Measurements from ENCODE around the gene PRAF2.

Gene PRAF2

DNA sequence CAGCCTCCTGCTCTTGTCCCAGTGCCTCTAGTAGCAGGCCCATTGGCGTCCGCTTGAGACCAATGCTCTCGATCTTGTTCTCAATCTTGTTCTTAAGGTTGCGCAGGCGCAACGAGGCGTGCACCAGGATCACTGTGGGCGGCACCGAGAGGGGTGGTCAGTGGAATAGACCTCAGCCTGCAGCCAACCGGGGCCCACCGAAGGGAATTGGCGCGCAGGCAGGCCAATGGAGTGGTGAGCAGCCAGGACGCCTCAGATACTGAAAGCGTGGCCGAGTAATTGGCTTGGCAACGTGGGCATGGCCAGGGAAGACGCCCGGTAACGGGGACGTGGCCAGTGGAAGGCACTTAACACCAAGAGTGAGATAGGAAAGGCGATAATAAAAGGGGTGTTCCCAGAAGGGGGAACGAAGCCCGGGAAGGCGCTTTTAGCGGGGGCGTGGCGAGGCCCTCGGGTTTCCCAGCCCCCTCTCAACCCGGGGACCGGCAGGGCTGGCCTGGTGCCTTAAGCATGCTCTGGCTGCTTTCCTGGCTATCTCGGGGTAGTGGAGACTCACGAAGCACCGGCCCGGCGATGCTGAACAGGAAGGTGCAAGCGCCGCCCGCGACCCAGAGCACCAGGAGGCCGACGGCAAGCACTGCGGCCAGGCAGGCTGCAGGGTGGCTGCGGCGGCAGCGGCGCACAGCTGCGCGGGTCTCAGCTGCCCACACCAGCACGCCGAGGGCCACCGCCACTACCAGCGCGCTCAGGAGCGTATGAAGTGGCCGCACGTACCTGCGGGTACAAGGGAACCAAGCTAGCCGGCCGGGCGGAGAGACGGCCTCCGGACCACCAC lies 1.7 kb downstream of the PRAF2 start:
- no peak for DNase-seq

DNA sequence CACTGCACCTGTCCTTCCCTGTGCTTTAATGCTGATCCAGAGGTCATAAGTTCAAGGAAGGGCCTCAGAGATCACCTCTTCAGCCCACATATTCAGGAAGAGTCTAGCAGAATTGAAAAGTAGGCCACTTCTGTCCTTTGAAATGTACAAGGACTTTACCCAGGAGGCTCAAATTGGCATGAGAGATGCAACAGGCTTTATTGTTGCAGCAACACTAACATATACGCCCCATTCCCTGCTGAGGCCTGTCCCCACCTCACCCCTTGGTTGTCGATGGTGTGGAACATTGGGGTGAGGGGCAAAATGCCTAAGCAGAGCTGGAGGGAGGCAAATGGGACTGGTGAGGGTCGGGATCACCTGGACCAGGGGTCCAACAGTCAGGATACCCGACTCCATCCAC lies 2.8 kb downstream of the PRAF2 start:
- DNase-seq: no peak

DNA sequence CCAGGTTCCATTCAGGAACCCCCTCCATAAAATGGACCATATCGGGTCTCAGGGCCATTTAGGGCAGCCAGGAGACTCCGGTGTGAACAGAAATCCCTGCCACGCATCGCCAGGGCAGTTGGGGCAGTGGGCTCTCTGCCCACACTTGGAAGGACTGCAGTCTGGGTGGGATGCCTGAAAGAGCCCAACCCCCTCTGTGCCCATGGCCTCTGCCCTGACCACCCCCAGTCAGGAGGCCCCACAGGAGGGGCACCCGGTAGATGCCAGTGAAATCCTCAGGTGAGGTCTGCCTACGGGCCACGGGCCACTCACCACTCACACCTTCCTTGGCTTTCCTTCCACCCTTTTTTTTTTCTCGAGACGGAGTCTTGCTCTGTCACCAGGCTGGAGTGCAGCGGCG lies 4.8 kb downstream of the PRAF2 start:
- no peak for DNase-seq

DNA sequence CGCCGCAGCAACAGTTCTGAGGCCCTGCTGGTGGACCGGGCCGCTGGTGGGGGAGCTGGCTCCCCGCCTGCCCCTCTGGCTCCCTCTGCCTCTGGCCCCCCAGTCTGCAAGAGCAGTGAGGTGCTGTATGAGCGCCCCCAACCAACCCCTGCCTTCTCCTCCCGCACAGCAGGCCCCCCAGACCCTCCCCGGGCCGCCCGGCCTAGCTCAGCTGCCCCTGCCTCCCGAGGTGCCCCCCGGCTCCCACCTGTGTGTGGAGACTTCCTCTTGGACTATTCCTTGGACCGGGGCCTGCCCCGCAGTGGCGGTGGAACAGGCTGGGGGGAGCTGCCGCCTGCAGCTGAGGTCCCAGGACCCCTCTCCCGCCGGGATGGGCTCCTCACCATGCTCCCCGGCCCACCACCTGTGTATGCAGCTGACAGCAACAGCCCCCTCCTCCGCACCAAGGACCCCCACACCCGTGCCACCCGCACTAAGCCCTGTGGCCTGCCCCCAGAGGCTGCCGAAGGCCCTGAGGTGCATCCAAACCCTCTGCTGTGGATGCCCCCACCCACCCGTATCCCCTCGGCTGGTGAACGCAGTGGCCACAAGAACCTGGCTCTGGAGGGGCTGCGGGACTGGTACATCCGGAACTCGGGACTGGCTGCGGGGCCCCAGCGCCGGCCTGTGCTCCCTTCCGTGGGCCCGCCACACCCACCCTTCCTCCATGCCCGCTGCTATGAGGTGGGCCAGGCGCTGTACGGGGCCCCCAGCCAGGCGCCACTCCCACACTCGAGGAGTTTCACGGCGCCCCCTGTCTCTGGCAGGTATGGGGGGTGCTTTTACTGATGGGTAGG lies 6.3 kb downstream of the PRAF2 start:
- DNase-seq: no peak

DNA sequence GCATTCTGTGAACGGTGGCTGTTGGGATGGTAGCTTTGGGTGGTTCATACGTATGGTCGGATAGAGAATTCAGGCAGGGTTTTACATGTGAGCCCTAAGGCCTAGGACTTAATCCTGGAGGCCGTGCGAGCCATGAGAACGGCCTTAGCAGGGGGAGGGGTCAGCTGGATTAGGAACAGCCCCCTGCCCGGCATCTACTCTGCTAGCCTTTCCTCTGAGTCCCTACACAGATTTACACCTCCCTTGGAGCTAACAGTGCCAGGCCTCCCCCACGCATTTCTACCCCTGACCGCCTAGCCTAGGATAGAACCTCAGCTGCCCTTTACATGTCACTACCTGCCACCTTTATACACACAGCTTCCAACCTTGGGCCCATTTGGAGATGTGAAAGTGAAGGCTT lies 7.1 kb downstream of the PRAF2 start:
- DNase-seq: no peak

DNA sequence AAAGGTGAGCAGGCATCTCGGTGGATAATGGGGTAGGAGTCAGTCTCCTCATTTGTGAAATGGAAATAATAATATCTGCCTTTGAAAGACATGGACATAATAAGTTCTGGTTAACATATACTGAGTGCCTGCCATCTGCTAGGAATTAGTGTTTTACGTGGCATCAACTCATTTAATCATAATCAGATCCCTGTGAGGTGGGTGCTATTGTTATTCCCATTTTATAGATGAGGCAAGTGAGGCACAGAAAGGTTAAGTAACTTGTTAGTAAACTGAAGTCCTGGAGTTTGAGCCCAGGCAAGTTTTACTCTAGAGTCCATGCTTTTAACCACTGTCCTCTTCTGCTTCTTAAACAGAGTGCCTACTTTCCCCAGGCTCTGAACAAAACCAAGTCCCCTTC lies 7.5 kb downstream of the PRAF2 start:
- no peak for DNase-seq

DNA sequence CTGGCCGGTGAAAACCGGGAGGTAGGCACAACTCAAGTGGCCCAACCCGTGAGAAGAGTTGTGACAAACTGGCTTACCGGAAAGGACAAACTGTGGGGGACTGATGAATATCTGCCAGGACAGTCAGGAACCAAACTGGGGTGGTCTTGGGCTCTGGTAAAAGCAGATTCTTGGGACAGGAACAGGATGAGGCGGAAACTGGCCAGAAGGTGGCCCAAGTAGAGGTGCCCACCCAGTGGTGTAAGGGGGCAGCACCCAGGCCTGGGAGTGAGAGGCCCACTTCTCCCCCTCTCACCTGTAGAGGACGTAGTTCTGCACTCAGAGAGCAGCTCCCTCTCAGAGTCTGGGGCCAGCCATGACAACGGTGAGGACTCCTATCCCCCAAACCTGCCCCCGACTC lies 9.1 kb downstream of the PRAF2 start:
- no peak for DNase-seq

DNA sequence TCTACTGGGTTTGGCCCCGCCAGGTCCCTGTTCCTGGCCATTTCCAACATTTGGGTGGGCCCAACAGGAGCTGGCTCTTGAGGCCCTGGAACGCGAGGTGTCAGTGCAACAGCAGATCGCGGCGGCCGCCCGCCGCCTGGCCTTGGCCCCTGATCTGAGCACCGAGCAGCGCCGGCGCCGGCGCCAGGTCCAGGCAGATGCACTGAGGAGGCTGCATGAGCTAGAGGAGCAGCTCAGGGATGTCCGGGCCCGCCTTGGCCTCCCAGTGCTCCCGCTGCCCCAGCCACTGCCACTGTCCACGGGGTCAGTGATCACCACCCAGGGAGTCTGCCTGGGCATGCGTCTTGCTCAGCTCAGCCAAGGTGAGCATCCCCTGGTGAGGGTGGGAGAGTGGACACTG lies 9.5 kb downstream of the PRAF2 start:
- no peak for DNase-seq

DNA sequence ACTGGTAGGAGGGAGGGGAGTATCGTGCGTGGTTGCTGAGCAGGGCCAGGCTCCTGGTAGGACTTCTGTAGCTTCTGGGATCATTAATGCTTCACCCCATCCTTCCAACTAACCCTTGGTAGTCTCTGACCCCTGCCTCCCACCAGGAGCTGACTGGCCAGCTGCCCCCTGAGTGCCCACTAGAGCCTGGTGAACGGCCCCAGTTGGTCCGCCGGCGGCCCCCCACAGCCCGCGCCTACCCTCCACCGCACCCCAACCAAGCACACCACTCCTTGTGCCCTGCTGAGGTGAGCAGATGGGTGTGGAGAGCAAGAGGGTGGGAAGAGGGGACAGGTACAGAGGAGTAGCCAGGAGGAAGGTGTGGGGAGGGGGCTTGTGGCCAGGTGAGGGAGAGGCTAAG lies 10.1 kb downstream of the PRAF2 start:
- no peak for DNase-seq

DNA sequence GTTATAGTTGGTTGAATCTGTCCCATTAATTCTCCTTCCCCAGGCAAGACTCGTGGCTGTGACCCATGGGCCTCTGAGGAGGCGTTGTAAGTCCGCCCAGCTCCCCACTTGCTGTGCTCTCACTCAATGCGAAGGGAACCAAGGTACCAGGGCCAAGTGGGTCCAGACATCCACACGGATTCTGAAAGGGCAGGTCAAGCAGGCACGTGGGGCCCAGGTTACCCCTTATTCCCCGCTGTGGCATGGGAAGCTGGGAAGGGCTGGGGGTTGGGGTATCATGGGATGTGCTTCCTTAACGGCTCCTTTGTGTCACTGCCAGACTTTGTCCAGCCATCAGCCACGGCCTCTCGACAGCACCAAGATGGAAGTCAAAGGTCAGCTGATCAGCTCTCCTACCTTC lies 11.9 kb downstream of the PRAF2 start:
- no peak for DNase-seq

DNA sequence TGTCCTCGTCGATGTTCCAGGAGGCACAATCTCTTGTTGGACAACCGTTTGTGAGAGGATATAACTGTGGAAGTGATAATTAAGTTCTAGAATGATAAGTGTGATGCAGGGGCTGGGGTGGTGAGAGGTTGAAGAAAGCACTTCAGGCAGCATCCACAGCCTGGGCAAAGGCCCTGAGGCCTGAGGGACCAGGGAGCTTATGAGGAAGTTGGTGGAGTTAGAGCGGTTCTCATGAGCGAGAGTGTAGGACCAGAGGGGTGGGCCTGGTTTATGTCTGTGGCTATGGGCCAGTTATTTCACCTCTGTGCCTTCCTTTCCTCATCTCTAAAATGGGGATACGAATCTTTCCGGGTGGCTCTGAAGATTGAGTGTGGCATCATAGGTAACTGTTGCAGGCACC lies 12.3 kb downstream of the PRAF2 start:
- no peak for DNase-seq

DNA sequence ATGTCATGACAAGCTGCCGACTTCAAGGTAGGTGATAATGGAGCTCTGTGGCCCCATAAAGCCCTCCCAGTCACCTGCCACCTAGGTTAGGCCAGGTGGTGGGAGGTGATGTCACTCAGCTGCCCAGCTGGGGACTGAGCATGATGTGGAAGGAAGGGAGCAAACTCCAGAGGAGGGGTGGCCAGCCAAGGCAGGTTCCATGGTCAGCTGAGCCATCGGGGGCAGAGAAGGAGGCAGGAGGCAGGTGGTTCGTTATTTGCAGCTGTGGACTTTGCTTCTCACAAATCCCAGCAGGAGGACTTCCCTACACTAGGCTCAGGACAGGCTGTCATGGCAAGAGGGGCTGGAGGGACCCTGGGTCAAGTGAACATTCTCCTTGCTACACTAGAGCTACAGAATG lies 12.9 kb downstream of the PRAF2 start:
- DNase-seq: no peak

DNA sequence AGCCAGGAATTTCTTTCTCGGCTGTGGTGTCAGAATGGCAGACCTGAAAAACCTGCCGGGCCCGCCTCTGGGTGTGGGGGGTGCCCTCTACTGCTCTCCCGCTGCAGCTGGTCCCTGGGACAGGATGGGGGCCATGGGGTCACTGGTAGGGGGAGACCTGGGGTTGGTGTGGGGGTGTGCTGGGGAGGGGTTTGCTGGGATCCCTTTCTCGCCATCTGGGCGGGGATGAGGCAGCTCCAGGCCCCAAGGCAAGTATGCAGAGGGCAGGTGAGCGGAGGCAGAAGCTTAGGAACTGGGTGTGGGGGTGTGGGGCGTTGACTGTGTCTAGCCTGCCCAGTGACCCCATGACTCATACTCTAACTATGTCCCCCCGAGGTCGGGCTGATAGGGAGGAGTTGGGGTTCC lies 14.1 kb downstream of the PRAF2 start:
- no peak for DNase-seq

DNA sequence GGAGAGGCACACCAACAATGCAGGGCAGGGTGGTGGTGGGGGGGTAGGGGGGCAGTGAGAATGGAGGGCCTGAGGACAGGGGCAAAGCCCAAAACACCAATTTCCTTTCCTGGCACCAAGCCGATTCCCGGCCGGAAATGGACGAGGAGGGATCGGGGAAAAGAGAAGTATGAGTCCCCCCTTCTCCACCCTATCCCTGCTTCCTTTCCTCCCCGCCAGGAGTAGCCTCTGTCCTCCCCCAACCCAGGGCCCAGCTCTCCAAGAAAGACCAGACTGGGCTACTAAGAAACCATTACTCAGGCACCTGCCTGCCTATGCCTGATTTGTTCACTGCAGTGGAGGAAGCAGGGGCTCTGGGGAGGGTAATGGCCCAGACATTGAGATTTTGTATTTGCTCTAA lies 14.6 kb downstream of the PRAF2 start:
- DNase-seq: no peak

DNA sequence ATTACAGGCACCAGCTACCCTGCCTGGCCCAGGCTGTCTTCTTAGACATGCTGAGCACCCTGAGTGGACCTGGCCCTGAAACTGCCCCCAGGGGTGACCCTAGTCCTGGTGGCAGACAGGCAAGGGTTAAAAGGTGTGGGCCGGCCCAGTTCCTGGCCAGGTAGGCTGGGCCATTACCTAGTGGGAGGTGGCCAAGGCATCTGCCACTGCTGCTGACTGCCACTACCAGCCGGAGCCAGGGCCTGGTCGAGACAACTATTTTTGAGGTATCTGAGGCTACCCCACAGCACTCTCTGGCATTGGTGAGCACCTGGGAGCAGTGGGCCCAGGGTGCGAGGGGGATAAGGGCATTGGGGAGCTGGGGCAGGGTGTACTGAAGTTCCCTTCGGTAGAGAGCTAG lies 15.0 kb downstream of the PRAF2 start, which contains the start of gene CCDC120:
TSS of gene CCDC120 (plus strand) at position 206 of the 400 bp plus-strand sequence. CDS start 3,043 bp downstream, outside the sequence.
- no peak for DNase-seq

DNA sequence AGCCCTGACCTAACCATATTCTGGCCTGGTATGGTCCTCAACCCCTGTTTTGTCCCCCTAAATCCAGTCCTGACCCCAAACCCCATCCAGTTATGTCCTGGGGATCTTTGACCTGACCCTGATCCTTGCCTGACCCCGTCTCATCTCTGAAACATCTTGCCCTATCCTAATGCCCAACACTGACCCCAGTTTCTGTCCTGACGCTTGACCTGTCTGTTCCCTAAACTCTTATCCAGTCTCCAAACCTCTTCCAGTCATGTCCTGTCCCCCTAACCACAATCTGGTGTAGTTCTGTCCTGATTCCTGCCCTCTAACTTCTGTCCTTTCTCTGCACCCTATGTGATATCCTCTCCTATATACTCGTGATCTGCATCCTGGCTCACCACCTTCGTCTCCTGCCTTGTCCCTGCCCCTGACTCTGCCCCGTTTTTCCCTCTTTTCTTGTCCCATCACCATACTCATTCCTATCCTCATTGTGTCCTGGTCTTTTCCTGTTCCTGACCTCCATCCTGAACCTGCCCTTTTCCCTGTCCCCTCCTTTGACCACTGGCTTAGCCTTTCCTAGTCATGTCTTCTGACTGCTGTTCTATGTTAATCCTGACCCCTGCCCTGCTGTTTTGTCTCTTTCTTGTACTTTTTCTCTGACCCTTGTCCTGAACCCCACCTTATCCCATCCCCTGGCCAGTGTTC lies 19.6 kb downstream of the PRAF2 start:
- no peak for DNase-seq

DNA sequence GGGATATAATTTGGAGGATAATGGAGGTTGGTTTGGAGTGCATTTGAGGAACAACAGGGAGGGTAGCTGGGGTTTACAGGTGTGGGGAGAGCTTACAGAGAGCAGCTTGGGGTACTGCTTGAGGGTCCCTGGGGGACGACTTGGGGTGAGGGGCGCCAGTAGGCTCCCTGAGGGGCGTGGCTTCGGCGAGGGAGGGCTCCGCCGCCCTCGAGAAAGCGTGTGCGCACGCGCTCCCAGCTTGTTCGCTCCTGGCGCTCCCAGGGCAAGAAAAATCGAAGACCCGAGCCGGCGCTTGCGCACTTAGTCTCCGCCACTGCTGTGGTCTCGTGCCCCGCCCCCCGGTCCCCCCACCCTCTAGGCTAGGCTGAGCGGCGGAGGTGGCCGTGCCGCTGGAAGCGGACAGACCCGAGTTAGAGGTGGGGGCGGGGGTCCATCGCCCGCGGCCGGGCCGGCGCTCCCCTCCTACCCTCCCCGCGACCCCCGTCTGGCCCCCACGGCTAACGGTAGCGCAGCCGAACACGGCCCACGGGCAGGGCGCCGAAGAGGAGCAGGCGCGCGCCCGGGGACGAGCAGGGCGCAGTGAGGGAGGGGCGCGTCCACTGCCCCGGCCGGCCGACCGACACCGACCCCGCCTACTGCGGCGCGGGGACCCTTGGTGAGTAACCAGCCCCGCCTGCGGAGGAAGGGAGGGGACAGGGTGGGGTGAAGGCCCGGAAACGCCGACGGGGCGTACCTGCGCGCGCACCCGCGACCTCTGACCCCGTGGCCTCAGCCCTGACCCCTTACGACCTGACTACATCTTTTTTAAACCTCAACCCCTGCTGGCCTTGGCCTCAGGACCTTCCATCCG lies 20.4 kb downstream of the PRAF2 start:
- no peak for DNase-seq

DNA sequence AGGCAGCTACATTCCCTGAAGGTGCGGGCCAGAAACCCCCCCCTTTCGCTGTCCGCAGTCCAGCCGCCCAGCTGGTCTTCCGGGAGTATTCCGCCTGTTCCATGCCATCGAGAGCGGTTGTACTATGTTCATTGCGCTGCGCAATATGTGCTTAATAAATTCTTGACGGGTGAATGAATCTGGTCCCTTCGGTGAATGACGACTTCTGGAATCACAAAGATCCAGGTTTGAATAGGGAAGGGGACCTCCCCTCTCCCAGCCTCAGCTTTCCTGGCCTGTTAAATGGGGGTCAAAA lies 29.9 kb downstream of the PRAF2 start:
- DNase-seq: no peak

DNA sequence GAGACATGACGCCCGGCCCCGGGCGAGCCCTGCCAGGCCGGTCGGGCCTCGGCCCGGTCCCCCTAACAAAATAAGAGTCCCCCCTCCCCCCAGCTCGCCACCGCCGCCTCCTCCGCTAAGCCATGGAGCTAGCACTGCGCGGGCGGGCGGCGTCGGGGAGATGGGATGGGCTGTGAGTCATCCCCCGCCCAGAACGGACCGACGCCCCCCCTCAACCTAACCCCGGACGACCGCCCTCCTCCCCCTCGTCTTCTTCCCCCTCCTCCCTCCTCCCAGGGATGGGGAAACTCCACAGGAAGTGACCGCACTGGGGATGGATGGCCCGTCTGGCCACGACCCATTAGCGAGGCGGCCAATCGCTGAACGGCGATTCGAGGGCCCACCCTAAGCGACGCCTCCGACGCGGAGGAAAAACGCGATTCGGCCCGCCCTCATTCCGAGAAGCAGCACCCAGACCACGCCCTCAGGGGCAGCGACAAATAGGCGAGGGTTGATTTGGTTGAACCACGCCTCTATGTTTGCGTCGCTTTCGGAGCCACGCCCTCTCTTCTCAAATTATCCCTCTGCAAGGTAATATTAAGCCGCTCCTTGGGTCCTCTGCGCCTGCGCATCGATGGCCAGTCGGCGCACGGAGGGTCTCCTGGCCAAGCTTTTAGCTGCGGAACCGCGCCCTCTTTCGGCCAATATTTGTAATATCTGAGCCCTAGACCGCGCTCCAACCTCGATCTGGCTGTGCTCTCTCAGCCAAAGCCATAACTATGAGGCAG lies 30.4 kb downstream of the PRAF2 start, which contains the start of gene TFE3:
TSS of gene TFE3 (minus strand) at position 138 of the 767 bp plus-strand sequence. CDS start at position 7, 131 bp downstream.
- DNase-seq: peak; percentile 90

DNA sequence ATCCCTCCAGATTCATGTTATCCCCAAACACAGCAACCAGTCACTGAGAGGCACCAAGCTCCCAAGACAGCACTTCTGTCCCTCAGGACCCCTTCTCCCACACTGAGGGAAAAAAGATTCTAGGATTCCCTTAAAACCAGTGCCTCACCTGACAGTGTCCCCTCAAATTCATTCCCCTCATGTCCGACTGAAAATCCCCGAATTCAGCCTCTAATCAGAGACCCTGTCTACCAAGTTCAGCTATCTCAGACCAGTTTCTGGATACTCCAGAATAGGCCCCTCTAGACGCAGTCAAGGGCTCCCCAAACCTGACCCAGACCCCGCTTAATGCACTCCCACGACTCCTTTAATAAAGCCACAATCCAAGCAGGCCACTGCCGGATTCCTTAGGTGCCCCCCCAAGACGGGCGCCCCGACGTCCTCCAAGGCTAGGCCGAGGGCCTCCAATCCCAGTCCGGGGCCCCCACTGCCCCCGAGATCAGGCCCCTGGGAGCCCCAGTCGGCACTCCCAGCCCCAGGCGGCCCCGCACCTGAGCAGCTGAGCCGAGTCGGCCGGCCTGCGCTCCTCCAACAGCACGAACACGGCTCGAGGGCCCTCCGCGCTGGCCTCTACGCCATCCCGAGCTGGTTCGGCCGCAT lies 31.1 kb downstream of the PRAF2 start:
- no peak for DNase-seq
